UCSD-AML1 (cell line): ENCODE measurements around the gene SLFN11.
"Not testable (repeated sequence)": the region's sequence is repeated elsewhere in the genome, so short reads cannot be mapped to it uniquely, and the experiment has no call there.

ENCODE experiments used
- DNase-seq: peaks from one replicate; lab custom pipeline; 2025; ENCODE audit not compliant: unreplicated experiment; lab: John Stamatoyannopoulos, UW

Gene SLFN11

GRCh38 chr17:35359398-35359797 is 14.0 kb downstream of the SLFN11 start:
- no peak for DNase-seq

GRCh38 chr17:35352284-35352683 is 21.1 kb downstream of the SLFN11 start:
- DNase-seq = no peak

- DNase-seq = no peak
These were observed 22.9 kb downstream of the SLFN11 start for GRCh38 chr17:35350493-35350892.

- peak; percentile 88 for DNase-seq
These were observed 27.3 kb downstream of the SLFN11 start for GRCh38 chr17:35345926-35346771.

GRCh38 chr17:35345445-35345925 is 27.9 kb downstream of the SLFN11 start:
- no peak for DNase-seq

- DNase-seq = no peak
These were observed 29.2 kb downstream of the SLFN11 start for GRCh38 chr17:35344262-35344661.

- DNase-seq = no peak
These were observed 31.1 kb downstream of the SLFN11 start for GRCh38 chr17:35342276-35342675.

- DNase-seq = peak; percentile 20
These were observed 31.9 kb downstream of the SLFN11 start for GRCh38 chr17:35341411-35341992.

GRCh38 chr17:35338230-35338629 is 35.2 kb downstream of the SLFN11 start:
- no peak for DNase-seq

GRCh38 chr17:35337364-35337763 is 36.1 kb downstream of the SLFN11 start:
- DNase-seq = no peak

- not testable (repeated sequence) for DNase-seq
These were observed 39.8 kb downstream of the SLFN11 start for GRCh38 chr17:35333578-35333977.

- DNase-seq = no peak
These were observed 50.7 kb downstream of the SLFN11 start for GRCh38 chr17:35322749-35323148.

GRCh38 chr17:35315971-35316370 is 57.5 kb downstream of the SLFN11 start:
- DNase-seq = no peak

- no peak for DNase-seq
These were observed 58.1 kb downstream of the SLFN11 start for GRCh38 chr17:35315283-35315682.

GRCh38 chr17:35314415-35315216 is 58.8 kb downstream of the SLFN11 start:
- no peak for DNase-seq

GRCh38 chr17:35313875-35314409 is 59.5 kb downstream of the SLFN11 start:
- DNase-seq = no peak

- DNase-seq = peak; percentile 46
These were observed 60.4 kb downstream of the SLFN11 start for GRCh38 chr17:35312790-35313711.

- DNase-seq = no peak
These were observed 61.1 kb downstream of the SLFN11 start for GRCh38 chr17:35312346-35312745.

GRCh38 chr17:35309345-35309744 is 64.1 kb downstream of the SLFN11 start:
- not testable (repeated sequence) for DNase-seq
